C4-2B (cell line): ENCODE data around the gene FCHSD2.
"Not testable (repeated sequence)": the region's sequence is repeated elsewhere in the genome, so short reads cannot be mapped to it uniquely, and the experiment has no call there.

ENCODE experiments used
- H3K27ac ChIP-seq: fragments of 450-650 bp; 2 replicates; pipeline ENCODE4 v1.5.1; 2017
- CTCF ChIP-seq: fragments of 450-650 bp; conservative IDR thresholded peaks from 2 replicates; pipeline ENCODE4 v1.5.1; 2017; ENCODE audit warnings: mild to moderate bottlenecking
- ZFX ChIP-seq: fragments of 450-650 bp; IDR thresholded peaks from 2 replicates; pipeline ENCODE4 v1.6.1; 2017

Gene FCHSD2

DNA sequence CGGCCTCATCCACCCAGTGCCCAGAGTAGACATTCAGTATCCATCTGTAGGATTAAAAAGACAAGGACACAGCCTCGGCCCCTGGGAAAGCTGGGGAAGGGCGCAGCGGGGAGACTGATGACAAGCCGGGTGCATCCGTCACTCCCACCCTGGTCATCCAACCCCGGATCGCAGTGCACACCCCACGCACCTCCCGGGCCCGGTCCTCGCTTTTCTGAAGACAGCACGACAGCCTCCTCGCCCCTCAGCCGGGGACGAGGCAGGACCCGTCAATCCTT is 1.1 kb downstream of the FCHSD2 start:
- TF ChIP-seq ZFX = no peak
- no peak for TF ChIP-seq CTCF
- no peak overlapping the region; the same call in 1 of the 2 replicates for H3K27ac ChIP-seq

- no peak overlapping the region for H3K27ac ChIP-seq
- TF ChIP-seq CTCF (no peak), ZFX (no peak)
Observed at GRCh38 chr11:73140213-73141030, 1.7 kb downstream of the FCHSD2 start.

GRCh38 chr11:73139476-73140198 is 2.5 kb downstream of the FCHSD2 start:
- TF ChIP-seq ZFX (no peak), CTCF (no peak)
- no peak overlapping the region for H3K27ac ChIP-seq

DNA sequence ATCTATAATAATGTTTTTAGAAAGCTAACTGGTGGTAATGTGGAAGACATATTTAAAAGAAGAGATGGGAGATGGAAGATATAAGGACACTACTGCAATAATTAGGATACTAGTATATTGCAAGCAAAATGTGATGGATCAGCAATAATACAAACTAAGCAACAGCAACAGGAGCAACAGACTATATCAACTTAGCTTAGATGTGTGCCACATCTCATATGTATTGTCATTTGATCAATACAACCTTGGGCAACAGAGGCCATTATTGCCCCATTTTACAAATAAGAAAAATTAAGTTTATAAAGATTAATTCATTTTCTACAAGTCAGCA is 4.2 kb downstream of the FCHSD2 start:
- TF ChIP-seq CTCF = no peak
- TF ChIP-seq ZFX = no peak
- H3K27ac ChIP-seq = no peak overlapping the region

DNA sequence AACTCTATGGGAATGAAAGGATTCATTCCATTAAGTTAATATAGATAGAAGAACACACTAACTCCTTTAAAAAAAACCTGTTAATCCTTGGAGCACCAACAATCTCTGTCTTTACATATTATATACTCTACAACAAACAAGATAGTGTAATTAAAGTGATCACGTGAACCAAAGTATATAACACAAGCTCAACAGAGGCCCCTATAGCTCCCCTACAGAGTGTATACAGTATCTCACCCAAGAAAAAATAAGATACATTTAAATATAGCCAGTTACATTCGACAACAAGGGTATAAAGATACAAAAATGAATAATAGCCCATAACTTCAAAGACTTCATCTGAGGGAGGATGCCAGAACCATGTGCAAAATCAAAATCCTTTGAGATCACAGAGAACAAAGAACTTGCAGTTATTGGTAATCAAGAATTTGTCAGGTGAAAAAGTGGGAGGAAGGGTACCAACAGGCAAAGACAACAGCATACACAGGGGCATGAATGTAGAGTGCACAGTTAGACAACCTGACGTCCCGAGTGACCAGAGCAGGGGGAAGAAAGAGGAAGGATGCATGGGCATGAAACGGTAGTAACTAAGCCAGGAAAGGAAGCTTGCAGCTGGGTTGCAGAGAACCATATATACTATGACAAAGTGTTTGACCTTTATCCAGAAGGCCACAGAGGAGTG is 4.7 kb downstream of the FCHSD2 start:
- H3K27ac ChIP-seq = no peak overlapping the region
- TF ChIP-seq ZFX (no peak), CTCF (no peak; the same call in 1 of the 2 replicates)

DNA sequence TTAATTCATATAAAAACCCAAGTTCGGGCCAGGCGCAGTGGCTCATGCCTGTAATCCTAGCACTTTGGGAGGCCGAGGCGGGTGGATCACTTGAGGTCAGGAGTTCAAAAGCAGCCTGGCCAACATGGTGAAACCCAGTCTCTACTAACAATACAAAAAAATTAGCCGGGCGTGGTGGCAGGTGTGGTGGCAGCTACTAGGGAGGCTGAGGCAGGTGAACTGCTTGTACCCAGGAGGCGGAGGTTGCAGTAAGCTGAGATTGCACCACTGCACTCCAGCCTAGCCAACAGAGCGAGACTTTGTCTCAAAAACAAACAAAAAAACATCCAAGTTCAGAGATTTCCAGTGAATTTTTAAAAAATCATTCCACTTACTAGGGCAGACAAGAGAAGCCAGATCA is 5.4 kb downstream of the FCHSD2 start:
- not testable (repeated sequence) for H3K27ac ChIP-seq

DNA sequence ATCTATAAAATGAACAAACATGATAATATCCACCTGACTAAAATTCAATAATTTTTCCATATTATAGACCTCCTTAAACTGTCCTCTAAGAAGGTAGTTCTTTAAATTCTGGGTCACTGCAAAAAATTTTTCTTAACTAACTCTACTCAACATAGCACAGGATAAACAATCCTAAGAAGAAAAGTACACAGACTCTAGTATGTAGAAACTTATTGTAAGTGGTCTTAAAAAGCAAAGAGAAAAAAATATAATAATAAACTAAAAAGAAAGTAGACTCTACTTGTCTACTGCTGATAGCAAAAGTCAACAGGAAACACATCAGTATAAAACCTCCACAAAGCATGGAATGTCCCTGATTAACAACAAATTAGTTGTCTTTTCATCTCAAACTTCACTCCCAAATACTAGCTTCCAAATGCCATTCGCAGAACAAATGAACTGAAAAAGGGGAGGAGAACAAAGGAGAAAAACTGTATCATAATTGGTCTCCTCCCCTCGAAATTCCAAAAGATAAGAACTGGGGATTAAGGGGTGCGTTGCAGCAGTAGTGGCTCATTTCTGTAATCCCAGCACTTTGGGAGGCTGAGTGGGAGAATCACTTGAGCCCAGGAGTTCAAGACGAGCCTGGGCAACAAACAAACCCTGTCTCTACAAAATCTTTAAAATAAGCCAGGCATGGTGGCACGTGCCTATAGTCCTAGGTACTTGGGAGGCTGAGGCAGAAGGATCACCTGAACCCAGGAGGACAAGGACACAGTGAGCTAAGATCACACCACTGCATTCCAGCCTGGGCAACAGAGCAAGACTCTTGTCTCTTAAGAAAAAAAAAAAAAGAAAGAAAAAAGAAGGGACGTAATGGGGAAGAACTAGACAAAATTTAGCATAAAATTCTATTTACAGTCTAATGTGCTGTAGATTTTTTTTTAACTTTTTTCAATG is 6.5 kb downstream of the FCHSD2 start:
- no peak for TF ChIP-seq ZFX
- TF ChIP-seq CTCF = no peak
- H3K27ac ChIP-seq = no peak overlapping the region

DNA sequence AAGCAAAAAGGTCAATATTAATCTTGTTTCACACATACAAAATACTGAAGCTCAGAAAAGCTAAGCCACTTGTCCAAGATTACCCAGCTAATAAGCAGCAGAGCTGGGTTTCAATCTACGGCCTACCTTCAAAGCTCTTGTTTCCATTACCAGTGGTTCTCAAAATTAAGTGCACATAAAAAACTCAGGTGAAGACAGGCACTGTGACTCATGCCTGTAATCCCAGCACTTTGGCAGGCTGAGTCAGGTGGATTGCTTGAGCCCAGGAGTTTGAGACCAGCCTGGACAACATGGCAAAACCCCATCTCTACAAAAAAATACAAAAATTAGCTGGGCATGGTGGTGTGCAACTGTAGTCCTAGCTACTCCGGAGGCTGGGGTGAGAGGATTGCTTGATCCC is 9.8 kb downstream of the FCHSD2 start:
- not testable (repeated sequence) for H3K27ac ChIP-seq
